Dendritic cell treated with granulocyte-macrophage colony-stimulating factor and Interleukin-4, amounts not matched to agents 40 ng/mL and 50 ng/mL, for 4 days (primary cell): Measurements from ENCODE around the gene SHB.

ENCODE experiments used
- H3K27ac Mint-ChIP-seq: one replicate; pipeline ENCODE4 v1.8.0; 2022; ENCODE audit warnings: mild to moderate bottlenecking, mixed read lengths
- H3K27me3 Mint-ChIP-seq: one replicate; pipeline ENCODE4 v1.8.0; 2022; ENCODE audit warnings: mild to moderate bottlenecking, mixed read lengths
- H3K36me3 Mint-ChIP-seq: one replicate; pipeline ENCODE4 v1.8.0; 2022; ENCODE audit warnings: low read depth, mixed read lengths
- H3K4me1 Mint-ChIP-seq: one replicate; pipeline ENCODE4 v1.8.0; 2022; ENCODE audit warnings: low read depth, mixed read lengths
- H3K4me3 Mint-ChIP-seq: one replicate; pipeline ENCODE4 v1.8.0; 2022; ENCODE audit warnings: mild to moderate bottlenecking, moderate library complexity, mixed read lengths
- H3K9me3 Mint-ChIP-seq: one replicate; pipeline ENCODE4 v1.8.0; 2022; ENCODE audit warnings: mixed read lengths
- intact Hi-C: fragments of 100-400 bp; cut with micrococcal nuclease; formaldehyde crosslinking; loops from one replicate; pipeline ENCODE4 v1.15.0; 2022

SHB gene

GRCh38 chr9:37925786-37926736 is 143.0 kb downstream of the SHB start:
- peak overlapping the region; percentile 67 for H3K27ac Mint-ChIP-seq
- peaks cover 75% of the 10 kb centered on the region for H3K4me1 Mint-ChIP-seq
- no peak overlapping the region for H3K4me3 Mint-ChIP-seq
- peaks cover 23% of the 10 kb centered on the region for H3K36me3 Mint-ChIP-seq
- intact Hi-C loops: loop anchor here (5.0 kb wide), 2 partner anchors 66 to 141 kb away; partner anchors contain the start of gene SHB
- H3K9me3 Mint-ChIP-seq: no peaks in the 10 kb centered on the region
- H3K27me3 Mint-ChIP-seq: no peaks in the 10 kb centered on the region

- Mint-ChIP-seq H3K4me1 (peaks cover 74% of the 10 kb centered on the region), H3K36me3 (peaks cover 28% of the 10 kb centered on the region), H3K27ac (peak overlapping the region; percentile 67), H3K4me3 (no peak overlapping the region), H3K9me3 (no peaks in the 10 kb centered on the region), H3K27me3 (no peaks in the 10 kb centered on the region)
- intact Hi-C loops: loop anchor here (5.0 kb wide), 2 partner anchors 67 to 142 kb away; partner anchors contain the start of gene SHB
Measured at GRCh38 chr9:37925006-37925405, 144.0 kb downstream of the SHB start.

- no peaks in the 10 kb centered on the region for H3K27me3 Mint-ChIP-seq
- H3K4me3 Mint-ChIP-seq: no peak overlapping the region
- H3K4me1 Mint-ChIP-seq: peaks cover 69% of the 10 kb centered on the region
- intact Hi-C loops: no loop called here
- peaks cover 33% of the 10 kb centered on the region for H3K36me3 Mint-ChIP-seq
- H3K9me3 Mint-ChIP-seq: no peaks in the 10 kb centered on the region
- H3K27ac Mint-ChIP-seq: peak overlapping the region; percentile 67
Measured at GRCh38 chr9:37924538-37924937, 144.5 kb downstream of the SHB start.

DNA sequence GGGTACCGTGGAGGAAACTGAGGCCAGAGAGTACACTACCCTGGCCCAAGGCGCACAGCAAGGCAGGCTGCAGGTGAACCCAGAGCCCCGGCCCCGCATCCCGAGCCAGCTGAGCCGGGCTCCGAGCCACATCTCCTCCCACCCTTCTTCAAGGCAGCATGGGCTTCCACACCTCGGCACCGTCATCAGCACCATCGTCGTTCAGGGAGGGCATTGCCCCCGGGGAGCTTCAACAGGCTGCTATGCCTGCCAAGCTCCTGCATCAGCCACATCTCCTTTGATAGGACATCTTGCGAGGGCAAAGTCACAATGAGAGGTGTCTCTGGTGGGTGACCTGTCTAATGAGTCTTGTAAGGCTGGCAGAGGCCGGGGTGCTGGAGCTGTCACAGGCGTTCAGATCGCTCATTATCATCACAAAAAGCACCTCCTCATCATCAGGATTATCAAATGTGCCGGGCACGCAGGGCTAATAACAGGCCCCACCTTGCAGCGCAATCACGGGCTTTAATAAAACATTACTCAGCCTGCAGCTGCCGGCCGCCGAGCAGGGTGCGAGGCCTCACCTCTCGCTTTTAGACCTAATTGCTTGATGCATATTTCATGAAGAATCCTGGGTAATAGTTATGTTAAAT is 145.1 kb downstream of the SHB start:
- no peaks in the 10 kb centered on the region for H3K27me3 Mint-ChIP-seq
- no peak overlapping the region for H3K4me3 Mint-ChIP-seq
- peaks cover 63% of the 10 kb centered on the region for H3K4me1 Mint-ChIP-seq
- H3K9me3 Mint-ChIP-seq: no peaks in the 10 kb centered on the region
- intact Hi-C loops: no loop called here
- H3K36me3 Mint-ChIP-seq: peaks cover 39% of the 10 kb centered on the region
- H3K27ac Mint-ChIP-seq: no peak overlapping the region

- intact Hi-C loops: no loop called here
- Mint-ChIP-seq H3K36me3 (peaks cover 46% of the 10 kb centered on the region), H3K9me3 (no peaks in the 10 kb centered on the region), H3K27ac (no peak overlapping the region), H3K27me3 (no peaks in the 10 kb centered on the region), H3K4me1 (peaks cover 57% of the 10 kb centered on the region), H3K4me3 (no peak overlapping the region)
Measured at GRCh38 chr9:37923118-37923795, 145.8 kb downstream of the SHB start.

DNA sequence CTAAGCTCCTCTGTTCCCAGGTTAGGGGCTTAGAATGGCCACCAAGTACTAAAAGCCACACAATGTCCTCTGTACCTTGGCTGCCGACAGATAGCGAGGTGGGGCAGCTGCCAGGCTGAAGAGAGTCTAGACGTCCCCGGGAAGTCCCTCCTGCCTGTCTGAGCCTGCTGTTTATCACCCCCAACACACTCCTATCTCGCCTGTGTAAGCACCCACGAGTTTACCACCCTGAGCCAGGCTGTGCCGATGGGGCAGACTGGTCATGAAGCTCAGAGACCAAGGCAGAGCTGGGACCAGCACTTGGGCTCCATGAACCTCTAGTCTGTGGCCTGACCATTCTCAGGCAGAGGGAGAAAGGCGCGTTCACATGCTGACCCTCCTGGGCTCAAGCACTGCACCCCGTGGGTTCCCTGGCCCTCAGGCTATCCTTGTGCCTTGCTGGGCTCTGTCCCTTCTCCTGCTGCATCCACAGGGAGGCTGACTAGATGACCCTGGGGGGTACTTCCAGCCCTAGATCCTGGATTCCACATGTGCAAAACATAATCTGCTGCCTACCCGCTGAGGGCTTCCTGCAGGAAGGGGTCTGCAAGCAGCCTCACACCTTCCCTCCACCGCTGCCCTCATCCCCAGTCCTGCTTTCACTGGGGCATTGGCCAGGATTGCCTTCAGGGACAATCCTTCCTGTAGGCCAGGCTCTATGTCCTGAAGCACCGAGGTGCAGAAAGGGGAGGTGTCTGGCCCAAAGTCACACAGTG is 146.5 kb downstream of the SHB start:
- no peak overlapping the region for H3K27ac Mint-ChIP-seq
- peaks cover 53% of the 10 kb centered on the region for H3K36me3 Mint-ChIP-seq
- intact Hi-C loops: no loop called here
- no peaks in the 10 kb centered on the region for H3K9me3 Mint-ChIP-seq
- no peaks in the 10 kb centered on the region for H3K27me3 Mint-ChIP-seq
- H3K4me3 Mint-ChIP-seq: no peak overlapping the region
- peaks cover 51% of the 10 kb centered on the region for H3K4me1 Mint-ChIP-seq

GRCh38 chr9:37921546-37922300 is 147.3 kb downstream of the SHB start:
- H3K36me3 Mint-ChIP-seq: peaks cover 61% of the 10 kb centered on the region
- H3K27me3 Mint-ChIP-seq: no peaks in the 10 kb centered on the region
- no peak overlapping the region for H3K27ac Mint-ChIP-seq
- peaks cover 50% of the 10 kb centered on the region for H3K4me1 Mint-ChIP-seq
- no peaks in the 10 kb centered on the region for H3K9me3 Mint-ChIP-seq
- H3K4me3 Mint-ChIP-seq: no peak overlapping the region
- intact Hi-C loops: no loop called here

DNA sequence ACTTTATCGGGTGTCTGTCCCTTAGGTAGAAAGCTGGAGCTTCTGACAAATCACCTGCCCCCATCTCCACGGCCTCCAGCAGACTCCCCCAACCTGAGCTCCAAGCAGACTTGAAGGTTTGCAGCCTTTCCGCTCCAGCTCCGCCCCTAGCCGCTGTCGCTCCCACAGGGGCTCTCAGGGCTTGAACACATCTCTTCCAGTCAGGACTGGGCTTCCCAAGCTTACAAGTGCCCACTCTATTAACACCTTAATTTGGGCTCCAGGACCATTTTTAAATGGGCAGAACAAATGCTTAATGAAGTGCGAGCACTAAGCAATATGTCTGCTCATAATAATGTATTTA is 147.9 kb downstream of the SHB start:
- H3K9me3 Mint-ChIP-seq: no peaks in the 10 kb centered on the region
- intact Hi-C loops: no loop called here
- no peak overlapping the region for H3K4me3 Mint-ChIP-seq
- no peaks in the 10 kb centered on the region for H3K27me3 Mint-ChIP-seq
- peaks cover 67% of the 10 kb centered on the region for H3K36me3 Mint-ChIP-seq
- no peak overlapping the region for H3K27ac Mint-ChIP-seq
- peaks cover 44% of the 10 kb centered on the region for H3K4me1 Mint-ChIP-seq

- H3K27ac Mint-ChIP-seq: no peak overlapping the region
Measured at GRCh38 chr9:37920471-37921167, 148.4 kb downstream of the SHB start.

DNA sequence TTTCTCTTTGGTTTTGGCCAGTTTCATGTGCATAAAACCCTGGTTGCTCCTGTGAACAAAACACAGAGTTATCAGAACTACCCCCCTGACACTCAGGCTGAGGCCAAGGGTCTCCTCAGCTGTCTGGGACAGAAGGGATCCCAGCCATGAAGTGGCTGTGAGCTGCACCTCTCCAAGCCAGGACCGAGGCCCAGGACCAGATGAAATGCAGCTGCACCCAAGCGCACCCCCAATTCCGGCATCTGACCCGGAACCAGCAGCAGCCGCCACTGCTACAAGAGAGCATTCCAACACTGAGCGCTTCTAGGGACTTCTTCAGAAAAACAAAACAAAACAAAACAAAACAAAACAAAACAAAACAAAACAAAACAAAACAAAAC is 149.1 kb downstream of the SHB start:
- H3K36me3 Mint-ChIP-seq: peaks cover 73% of the 10 kb centered on the region
- no peak overlapping the region for H3K4me3 Mint-ChIP-seq
- H3K9me3 Mint-ChIP-seq: no peaks in the 10 kb centered on the region
- peaks cover 33% of the 10 kb centered on the region for H3K4me1 Mint-ChIP-seq
- intact Hi-C loops: loop anchor here (10.0 kb wide), 1 partner anchor 345 kb away; no protein-coding TSS in a partner anchor
- H3K27ac Mint-ChIP-seq: no peak overlapping the region
- no peaks in the 10 kb centered on the region for H3K27me3 Mint-ChIP-seq

More at GRCh38 chr9:37920471-37921167, 148.4 kb downstream of the SHB start:
- H3K9me3 Mint-ChIP-seq: no peaks in the 10 kb centered on the region
- no peak overlapping the region for H3K4me3 Mint-ChIP-seq
- H3K36me3 Mint-ChIP-seq: peaks cover 72% of the 10 kb centered on the region
- H3K4me1 Mint-ChIP-seq: peaks cover 39% of the 10 kb centered on the region
- H3K27me3 Mint-ChIP-seq: no peaks in the 10 kb centered on the region
- intact Hi-C loops: no loop called here

DNA sequence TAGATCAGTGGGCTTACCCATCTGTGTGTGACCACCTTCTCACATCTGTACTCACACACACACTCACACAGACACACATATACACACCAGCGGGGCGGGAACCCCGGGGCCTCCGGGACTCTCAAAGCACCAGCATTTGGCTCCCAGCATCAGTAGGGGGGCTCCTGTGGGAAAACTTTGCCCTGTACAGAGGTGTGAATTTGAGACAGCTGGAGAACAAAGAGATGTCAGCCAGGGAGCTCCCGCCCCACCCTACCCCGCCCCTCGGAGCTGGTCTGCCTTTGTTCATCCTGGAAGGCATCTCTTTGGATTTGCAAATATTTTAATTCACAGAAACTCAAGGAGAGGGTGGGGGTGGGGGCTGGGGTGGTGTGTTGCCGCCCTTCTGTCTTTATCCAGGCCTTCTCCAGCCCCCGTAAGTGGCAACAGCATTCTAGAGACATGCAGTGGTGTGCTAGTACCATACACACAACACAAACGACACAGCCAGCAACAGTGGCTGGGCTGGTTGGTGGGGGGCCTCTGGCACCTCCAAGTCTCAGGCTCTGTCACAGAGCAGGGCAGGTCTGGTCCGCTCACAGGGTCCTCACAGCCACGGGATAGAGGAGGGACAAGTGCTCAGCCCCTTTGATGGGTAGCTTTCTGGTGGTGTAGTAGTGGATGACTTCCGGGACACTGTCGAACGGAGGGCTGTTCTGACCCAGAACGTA is 149.6 kb downstream of the SHB start:
- H3K36me3 Mint-ChIP-seq: peaks cover 73% of the 10 kb centered on the region
- H3K4me3 Mint-ChIP-seq: no peak overlapping the region
- no peak overlapping the region for H3K27ac Mint-ChIP-seq
- H3K4me1 Mint-ChIP-seq: peaks cover 30% of the 10 kb centered on the region
- no peaks in the 10 kb centered on the region for H3K9me3 Mint-ChIP-seq
- H3K27me3 Mint-ChIP-seq: no peaks in the 10 kb centered on the region
- intact Hi-C loops: loop anchor here (10.0 kb wide), 1 partner anchor 345 kb away; no protein-coding TSS in a partner anchor

- Mint-ChIP-seq H3K4me3 (no peak overlapping the region), H3K27ac (no peak overlapping the region), H3K36me3 (peaks cover 71% of the 10 kb centered on the region), H3K27me3 (no peaks in the 10 kb centered on the region), H3K9me3 (no peaks in the 10 kb centered on the region), H3K4me1 (peaks cover 34% of the 10 kb centered on the region)
- intact Hi-C loops: loop anchor here (10.0 kb wide), 1 partner anchor 346 kb away; no protein-coding TSS in a partner anchor
Measured at GRCh38 chr9:37918665-37919170, 150.3 kb downstream of the SHB start.
